ENCODE data around the gene MTRF1. TPM values are rescaled to one million over a fixed set of nuclear protein-coding genes. Genes with fewer than 3 reads are reported as not detected.

Gene MTRF1
- total RNA-seq, 1 donor from 2014 or later, result 13.7 TPM

DNA sequence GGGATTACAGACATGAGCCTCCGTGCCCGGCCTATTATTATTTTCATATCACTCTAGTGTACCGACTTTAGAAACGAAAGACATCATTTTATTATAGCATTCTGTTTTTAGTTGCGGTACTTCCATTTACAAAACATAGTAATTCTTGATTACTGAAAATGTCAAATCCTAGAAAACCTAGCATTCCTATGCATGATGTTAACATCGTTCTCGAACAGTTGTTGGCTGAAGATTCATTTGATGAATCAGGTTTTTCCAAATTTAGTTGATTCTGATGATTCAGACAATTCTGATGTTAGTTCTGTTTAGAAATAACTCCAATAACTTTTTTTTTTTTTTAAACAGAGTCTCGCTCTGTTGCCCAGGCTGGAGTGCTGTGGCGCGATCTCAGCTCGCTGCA, 11.5 kb upstream of the MTRF1 start:
- H3K4me3 ChIP-seq, result no peak overlapping the region
- intact Hi-C loops (cut with DNase I), result no loop called here

DNA sequence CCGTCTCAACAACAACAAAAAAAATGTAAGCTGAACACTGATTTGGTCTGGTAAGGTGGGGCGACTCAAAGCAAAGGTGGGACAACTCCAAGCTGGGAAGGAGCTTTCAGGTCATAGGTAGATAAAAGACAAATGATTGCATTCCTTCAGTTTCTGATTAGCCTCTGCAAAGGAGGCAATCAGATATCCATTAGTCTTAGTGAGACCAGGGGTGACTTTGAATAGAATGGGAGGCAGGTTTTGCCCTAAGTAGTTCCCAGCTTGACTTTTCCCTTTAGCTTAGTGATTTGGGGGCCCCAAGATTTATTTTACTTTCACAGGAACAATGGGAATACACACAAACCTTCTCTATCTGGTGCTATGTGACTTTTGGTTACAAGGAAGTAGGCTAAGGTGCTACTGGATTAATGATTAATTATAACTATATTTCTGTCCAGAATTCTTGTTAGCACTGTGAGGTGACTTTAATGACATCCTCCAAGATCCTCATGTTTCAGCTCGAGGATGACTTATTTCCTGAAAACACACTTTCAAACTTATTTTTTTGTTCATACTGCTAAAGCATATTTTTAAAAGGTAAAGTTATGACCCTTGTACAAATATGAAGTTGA, 10.6 kb upstream of the MTRF1 start:
- TF ChIP-seq, protein P1, sequence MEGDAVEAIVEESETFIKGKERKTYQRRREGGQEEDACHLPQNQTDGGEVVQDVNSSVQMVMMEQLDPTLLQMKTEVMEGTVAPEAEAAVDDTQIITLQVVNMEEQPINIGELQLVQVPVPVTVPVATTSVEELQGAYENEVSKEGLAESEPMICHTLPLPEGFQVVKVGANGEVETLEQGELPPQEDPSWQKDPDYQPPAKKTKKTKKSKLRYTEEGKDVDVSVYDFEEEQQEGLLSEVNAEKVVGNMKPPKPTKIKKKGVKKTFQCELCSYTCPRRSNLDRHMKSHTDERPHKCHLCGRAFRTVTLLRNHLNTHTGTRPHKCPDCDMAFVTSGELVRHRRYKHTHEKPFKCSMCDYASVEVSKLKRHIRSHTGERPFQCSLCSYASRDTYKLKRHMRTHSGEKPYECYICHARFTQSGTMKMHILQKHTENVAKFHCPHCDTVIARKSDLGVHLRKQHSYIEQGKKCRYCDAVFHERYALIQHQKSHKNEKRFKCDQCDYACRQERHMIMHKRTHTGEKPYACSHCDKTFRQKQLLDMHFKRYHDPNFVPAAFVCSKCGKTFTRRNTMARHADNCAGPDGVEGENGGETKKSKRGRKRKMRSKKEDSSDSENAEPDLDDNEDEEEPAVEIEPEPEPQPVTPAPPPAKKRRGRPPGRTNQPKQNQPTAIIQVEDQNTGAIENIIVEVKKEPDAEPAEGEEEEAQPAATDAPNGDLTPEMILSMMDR (IDR thresholded peaks at IDR 0.05), result no peak
- no peak overlapping the region for H3K27ac ChIP-seq
- no peak for ATAC-seq

More for the DNA sequence above, 11.5 kb upstream of the MTRF1 start:
- TF ChIP-seq, protein P1 (IDR thresholded peaks at IDR 0.05), result no peak
- Histone ChIP-seq H3K4me1 (no peaks in the 10 kb centered on the region), H3K9me3 (no peaks in the 10 kb centered on the region), H3K27me3 (ENCODE audit: low read depth) (no peaks in the 10 kb centered on the region), H3K27ac (no peak overlapping the region), H3K36me3 (no peaks in the 10 kb centered on the region)
- no peak for DNase-seq
- ATAC-seq, result no peak

DNA sequence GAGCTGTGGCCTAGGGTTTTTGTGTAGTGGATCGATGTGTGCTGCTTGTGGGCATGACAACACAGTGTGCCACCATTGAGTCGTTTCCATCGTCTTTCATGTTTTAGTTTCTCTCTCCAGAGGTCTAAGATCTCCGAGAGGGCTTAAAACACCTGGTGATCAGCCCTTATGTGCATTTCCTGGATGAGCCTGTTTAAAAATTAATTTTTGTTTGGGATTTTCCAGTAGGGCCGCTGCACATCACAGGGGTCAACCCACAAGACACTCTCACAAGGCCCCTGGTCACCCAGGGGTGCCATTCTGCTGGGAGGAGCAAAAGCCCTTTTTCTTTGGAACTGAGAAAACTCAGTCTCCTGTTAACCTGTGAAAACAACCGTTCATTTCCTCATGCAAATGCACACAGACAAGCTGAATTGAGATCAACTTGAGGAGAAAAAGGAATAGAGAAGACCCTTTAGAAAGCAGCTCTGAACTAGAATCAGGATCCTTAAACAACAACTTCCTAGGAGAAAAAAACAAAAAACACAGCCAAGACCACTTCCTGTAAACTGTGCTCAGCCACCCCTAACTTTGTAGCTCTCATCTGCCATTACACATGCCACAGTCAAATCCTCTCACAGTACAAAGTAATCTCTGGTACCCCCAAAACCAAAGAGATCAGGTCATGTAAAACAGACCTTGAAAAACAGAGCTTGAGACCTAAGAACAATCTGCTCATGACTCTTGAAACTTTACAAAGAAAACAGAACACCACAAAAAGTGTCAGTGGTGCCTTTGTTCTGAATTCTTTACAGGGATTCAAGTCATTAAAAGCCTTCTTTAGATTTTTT, 8.3 kb upstream of the MTRF1 start:
- H3K27me3 ChIP-seq (ENCODE audit: low read depth), result no peaks in the 10 kb centered on the region
- H3K4me1 ChIP-seq, result no peaks in the 10 kb centered on the region
- intact Hi-C loops (cut with DNase I), result no loop called here
- ATAC-seq (no peak), DNase-seq (no peak)
- peaks cover 17% of the 10 kb centered on the region for H3K9me3 ChIP-seq
- H3K36me3 ChIP-seq, result no peaks in the 10 kb centered on the region
- TF ChIP-seq, protein P1 (IDR thresholded peaks at IDR 0.05), result no peak
- H3K27ac ChIP-seq, result no peak overlapping the region
- H3K4me3 ChIP-seq, result no peak overlapping the region

More for the DNA sequence above, 10.6 kb upstream of the MTRF1 start:
- Histone ChIP-seq H3K4me1 (no peaks in the 10 kb centered on the region), H3K9me3 (peaks cover 6% of the 10 kb centered on the region), H3K36me3 (no peaks in the 10 kb centered on the region), H3K27me3 (ENCODE audit: low read depth) (no peaks in the 10 kb centered on the region), H3K4me3 (no peak overlapping the region)
- no peak for DNase-seq
- intact Hi-C loops (cut with DNase I), result no loop called here

DNA sequence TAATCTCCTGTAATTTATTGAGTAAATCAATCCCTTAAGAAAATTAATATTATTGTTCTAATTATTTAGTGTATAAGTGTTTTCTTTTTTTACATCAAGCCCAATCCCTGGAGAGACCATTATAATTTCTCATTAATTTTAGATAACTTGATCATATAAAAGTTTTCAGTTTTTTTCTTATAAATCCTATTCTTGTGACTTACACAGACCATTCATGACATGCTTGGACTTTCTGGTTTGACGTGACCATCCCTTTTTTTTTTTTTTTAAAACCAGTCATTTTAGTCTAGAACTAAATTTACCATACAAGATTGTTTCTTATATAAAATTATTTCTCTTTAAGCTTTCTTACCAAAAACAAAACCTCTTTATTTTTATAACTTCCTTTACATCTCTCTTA, 5.4 kb upstream of the MTRF1 start:
- H3K4me3 ChIP-seq, result no peak overlapping the region
- H3K4me1 ChIP-seq, result no peaks in the 10 kb centered on the region
- DNase-seq, result no peak
- no peaks in the 10 kb centered on the region for H3K36me3 ChIP-seq
- no peak overlapping the region for H3K27ac ChIP-seq
- intact Hi-C loops (cut with DNase I), result no loop called here
- peaks cover 17% of the 10 kb centered on the region for H3K9me3 ChIP-seq
- ATAC-seq, result no peak
- TF ChIP-seq, protein P1 (IDR thresholded peaks at IDR 0.05), result no peak
- no peaks in the 10 kb centered on the region for H3K27me3 ChIP-seq (ENCODE audit: low read depth)

DNA sequence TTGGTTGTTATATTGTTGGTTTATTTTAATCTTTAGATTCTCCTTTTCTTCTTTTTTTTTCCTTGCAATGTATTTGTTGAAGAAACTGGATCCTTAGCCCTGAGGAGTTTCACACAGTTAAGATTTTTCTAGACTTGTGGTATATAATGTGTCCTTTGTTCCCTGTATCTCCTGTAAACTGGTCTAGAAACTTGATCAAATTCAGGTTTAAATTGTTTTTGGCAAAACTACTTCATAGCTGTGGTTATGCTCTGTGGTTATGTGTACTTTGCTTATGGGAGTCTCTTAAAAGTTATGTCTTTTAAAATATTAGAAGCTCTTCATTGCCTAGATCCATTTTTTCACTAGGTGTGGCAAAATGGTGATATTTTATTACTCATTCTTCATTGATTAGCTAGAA, 3.7 kb upstream of the MTRF1 start:
- TF ChIP-seq, protein P1 (IDR thresholded peaks at IDR 0.05), result no peak
- H3K4me3 ChIP-seq, result no peak overlapping the region
- no peaks in the 10 kb centered on the region for H3K27me3 ChIP-seq (ENCODE audit: low read depth)
- intact Hi-C loops (cut with DNase I), result no loop called here
- H3K27ac ChIP-seq, result no peak overlapping the region
- H3K4me1 ChIP-seq, result peaks cover 7% of the 10 kb centered on the region
- H3K9me3 ChIP-seq, result peaks cover 17% of the 10 kb centered on the region
- ATAC-seq (no peak), DNase-seq (no peak)
- no peaks in the 10 kb centered on the region for H3K36me3 ChIP-seq

Measured in lower lobe of right lung (tissue), 2 donors.